Muscle of back (tissue), 13 donors: ENCODE measurements around the gene MTMR3. TPM values are rescaled to one million over a fixed set of nuclear protein-coding genes. Genes with fewer than 3 reads are reported as not detected.
"Not testable (repeated sequence)": the region's sequence is repeated elsewhere in the genome, so short reads cannot be mapped to it uniquely, and the experiment has no call there.

Experiments used
- DNase-seq, 3 donors: peaks; one replicate each; pipeline versions ENCODE4 v3.0.0 to v3.0.0-alpha.2; 2013
- long read RNA-seq, 9 donors: transcript quantifications; one replicate each; lab custom pipeline, GENCODE V29; 2026
- polyA plus RNA-seq, 10 donors: library from polyadenylated mRNA; unstranded; fragments of 120-200 nt; gene quantifications; one replicate each; pipeline ENCODE4 v1.2.1, GENCODE V29; 2013; ENCODE audit not compliant: insufficient read length in 10 of 10

Gene MTMR3
- polyA plus RNA-seq: 10 to 100 TPM; 24.5 to 36.4 (median 28.7) TPM
- long read RNA-seq, donor 1: 0 reads
- long read RNA-seq, donor 2, full-length matches to known transcripts: 1 of 1 reads
- long read RNA-seq, donor 2, partial matches to known transcripts: 0 of 1 reads
- long read RNA-seq, donor 2, other reads (novel, unspliced or antisense): 0 of 1 reads
- long read RNA-seq, donor 3: 0 reads
- long read RNA-seq, donor 4, full-length matches to known transcripts: 2 of 2 reads
- long read RNA-seq, donor 4, partial matches to known transcripts: 0 of 2 reads
- long read RNA-seq, donor 4, other reads (novel, unspliced or antisense): 0 of 2 reads
- long read RNA-seq, donor 5, partial matches to known transcripts: 0 of 1 reads
- long read RNA-seq, donor 5, other reads (novel, unspliced or antisense): 0 of 1 reads
- long read RNA-seq, donor 6, partial matches to known transcripts: 0 of 2 reads
- long read RNA-seq, donor 6, other reads (novel, unspliced or antisense): 0 of 2 reads
- long read RNA-seq, donor 7, partial matches to known transcripts: 23 of 26 reads
- long read RNA-seq, donor 7, other reads (novel, unspliced or antisense): 0 of 26 reads
- long read RNA-seq, donor 8: 0 reads
- long read RNA-seq, donor 9: 0 reads

- peak; percentile 88 to 95 (median 93) for DNase-seq
Measured at GRCh38 chr22:29883045-29883774, at the start of gene MTMR3. TSS of gene MTMR3 (plus strand) at chr22:29883174. CDS start at chr22:29971060, 87,886 bp downstream.

GRCh38 chr22:29833392-29833965 lies 49.5 kb upstream of the MTMR3 start:
- DNase-seq: no peak

GRCh38 chr22:29834046-29834445 lies 48.9 kb upstream of the MTMR3 start:
- DNase-seq: no peak

- DNase-seq: not testable (repeated sequence)
Measured at GRCh38 chr22:29836791-29837370, 46.1 kb upstream of the MTMR3 start.

- peak; percentile 97 to 99 (median 98) for DNase-seq
Measured at GRCh38 chr22:29837741-29838598, 45.0 kb upstream of the MTMR3 start, which contains the start of gene ASCC2. TSS of gene ASCC2 (minus strand) at chr22:29838274. CDS start at chr22:29832325, 5,949 bp downstream.

- DNase-seq: no peak
Measured at GRCh38 chr22:29838599-29838956, 44.4 kb upstream of the MTMR3 start.

GRCh38 chr22:29839039-29839438 lies 43.9 kb upstream of the MTMR3 start:
- DNase-seq: no peak

GRCh38 chr22:29840498-29840897 lies 42.5 kb upstream of the MTMR3 start:
- DNase-seq: no peak

- no peak for DNase-seq
Measured at GRCh38 chr22:29842172-29842571, 40.8 kb upstream of the MTMR3 start.

- DNase-seq: peak; percentile 56 to 66 (median 62)
Measured at GRCh38 chr22:29842740-29843139, 40.2 kb upstream of the MTMR3 start.

GRCh38 chr22:29846290-29846689 lies 36.7 kb upstream of the MTMR3 start:
- no peak for DNase-seq

- peak in 2 of 3 donors; percentile 20 to 46 for DNase-seq
Measured at GRCh38 chr22:29848111-29848510, 34.9 kb upstream of the MTMR3 start.

- DNase-seq: no peak
Measured at GRCh38 chr22:29854432-29854831, 28.5 kb upstream of the MTMR3 start.

- no peak for DNase-seq
Measured at GRCh38 chr22:29855611-29856181, 27.3 kb upstream of the MTMR3 start.

- no peak for DNase-seq
Measured at GRCh38 chr22:29856496-29856895, 26.5 kb upstream of the MTMR3 start.

- DNase-seq: not testable (repeated sequence)
Measured at GRCh38 chr22:29859030-29859429, 23.9 kb upstream of the MTMR3 start.

GRCh38 chr22:29860006-29860766 lies 22.8 kb upstream of the MTMR3 start:
- DNase-seq: no peak

GRCh38 chr22:29861672-29862297 lies 21.2 kb upstream of the MTMR3 start:
- DNase-seq: no peak

- not testable (repeated sequence) for DNase-seq
Measured at GRCh38 chr22:29865572-29865971, 17.4 kb upstream of the MTMR3 start.
